ENCODE data around the gene LRMDA. TPM values are rescaled to one million over a fixed set of nuclear protein-coding genes. Genes with fewer than 3 reads are reported as not detected.

The LRMDA gene
- total RNA-seq, 4 donors from 2014 or later = 1.4 to 23.1 (median 3.6) TPM

DNA sequence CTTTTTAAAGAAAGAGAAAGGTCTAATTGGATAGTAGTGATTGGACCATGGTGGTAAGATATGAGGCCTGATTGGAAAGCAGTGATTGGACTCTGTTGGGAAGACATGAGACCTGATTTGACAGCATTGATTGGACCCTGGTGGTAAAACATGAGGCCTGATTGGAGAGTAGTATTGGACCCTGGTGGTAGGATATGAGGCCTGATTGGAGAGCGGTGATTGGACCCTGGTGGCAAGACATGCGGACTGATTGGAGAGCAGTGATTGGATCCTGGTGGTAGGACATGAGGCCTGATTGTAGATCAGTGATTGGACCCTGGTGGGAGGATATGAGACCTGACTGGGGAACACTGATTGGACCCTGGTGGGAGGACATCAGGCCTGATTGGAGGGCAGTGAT lies 444.3 kb downstream of the LRMDA start:
- H3K4me3 ChIP-seq = no peak overlapping the region
- DNase-seq = no peak
- H3K4me1 ChIP-seq = no peaks in the 10 kb centered on the region
- no peaks in the 10 kb centered on the region for H3K9me3 ChIP-seq
- no peak overlapping the region for H3K27ac ChIP-seq
- H3K27me3 ChIP-seq = no peaks in the 10 kb centered on the region
- TF ChIP-seq POLR2A (IDR thresholded peaks at IDR 0.05) = no peak
- TF ChIP-seq, protein P1, sequence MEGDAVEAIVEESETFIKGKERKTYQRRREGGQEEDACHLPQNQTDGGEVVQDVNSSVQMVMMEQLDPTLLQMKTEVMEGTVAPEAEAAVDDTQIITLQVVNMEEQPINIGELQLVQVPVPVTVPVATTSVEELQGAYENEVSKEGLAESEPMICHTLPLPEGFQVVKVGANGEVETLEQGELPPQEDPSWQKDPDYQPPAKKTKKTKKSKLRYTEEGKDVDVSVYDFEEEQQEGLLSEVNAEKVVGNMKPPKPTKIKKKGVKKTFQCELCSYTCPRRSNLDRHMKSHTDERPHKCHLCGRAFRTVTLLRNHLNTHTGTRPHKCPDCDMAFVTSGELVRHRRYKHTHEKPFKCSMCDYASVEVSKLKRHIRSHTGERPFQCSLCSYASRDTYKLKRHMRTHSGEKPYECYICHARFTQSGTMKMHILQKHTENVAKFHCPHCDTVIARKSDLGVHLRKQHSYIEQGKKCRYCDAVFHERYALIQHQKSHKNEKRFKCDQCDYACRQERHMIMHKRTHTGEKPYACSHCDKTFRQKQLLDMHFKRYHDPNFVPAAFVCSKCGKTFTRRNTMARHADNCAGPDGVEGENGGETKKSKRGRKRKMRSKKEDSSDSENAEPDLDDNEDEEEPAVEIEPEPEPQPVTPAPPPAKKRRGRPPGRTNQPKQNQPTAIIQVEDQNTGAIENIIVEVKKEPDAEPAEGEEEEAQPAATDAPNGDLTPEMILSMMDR (IDR thresholded peaks at IDR 0.05) = no peak
- H3K36me3 ChIP-seq = no peaks in the 10 kb centered on the region

DNA sequence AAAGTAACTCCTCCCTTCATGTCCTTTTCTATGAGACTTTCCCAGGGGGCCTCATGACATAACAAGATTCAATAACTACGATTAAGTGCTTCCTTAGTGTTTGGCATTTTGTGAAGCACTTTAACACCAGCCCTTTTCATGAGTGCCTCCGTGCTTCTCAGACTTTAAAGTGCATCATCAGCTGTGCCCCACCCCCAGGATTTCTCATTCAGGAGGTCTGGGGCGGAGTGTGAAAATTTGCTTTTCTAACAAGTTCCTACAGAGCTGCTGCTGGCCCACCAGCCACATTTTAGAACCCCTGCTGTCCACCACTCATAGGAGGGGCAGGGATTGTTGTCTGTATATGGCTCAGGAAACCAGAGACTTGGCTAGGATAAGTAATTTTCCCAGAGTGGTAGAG lies 445.3 kb downstream of the LRMDA start:
- H3K27ac ChIP-seq = no peak overlapping the region
- H3K36me3 ChIP-seq = no peaks in the 10 kb centered on the region
- DNase-seq = no peak
- H3K4me1 ChIP-seq = no peaks in the 10 kb centered on the region
- no peaks in the 10 kb centered on the region for H3K27me3 ChIP-seq
- H3K9me3 ChIP-seq = no peaks in the 10 kb centered on the region
- no peak overlapping the region for H3K4me3 ChIP-seq
- TF ChIP-seq POLR2A (IDR thresholded peaks at IDR 0.05) = no peak
- TF ChIP-seq, protein P1 (IDR thresholded peaks at IDR 0.05) = no peak

DNA sequence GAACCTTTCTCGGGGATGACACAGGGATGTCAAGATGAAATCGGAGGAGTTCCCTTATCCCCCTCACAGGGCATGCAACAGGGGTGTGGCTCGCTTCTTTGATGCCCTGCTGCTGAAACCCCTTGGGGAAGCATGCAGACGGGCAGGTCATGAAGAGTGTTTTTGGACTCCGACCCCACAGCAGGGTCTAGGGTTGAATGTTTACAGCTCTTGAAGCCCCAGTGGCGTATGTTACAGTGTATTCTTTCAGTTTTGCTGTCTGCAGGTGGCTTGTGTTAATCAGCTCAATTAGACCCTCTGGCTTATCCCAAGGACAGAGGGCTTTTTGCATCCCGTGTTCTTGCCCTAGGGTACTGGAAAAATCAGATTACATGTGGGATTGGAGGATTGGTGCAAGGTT lies 446.5 kb downstream of the LRMDA start:
- H3K27ac ChIP-seq = no peak overlapping the region
- no peak for DNase-seq
- H3K4me1 ChIP-seq = no peaks in the 10 kb centered on the region
- no peak overlapping the region for H3K4me3 ChIP-seq
- no peaks in the 10 kb centered on the region for H3K27me3 ChIP-seq
- no peaks in the 10 kb centered on the region for H3K9me3 ChIP-seq
- TF ChIP-seq, protein P1 (IDR thresholded peaks at IDR 0.05) = no peak
- no peak for TF ChIP-seq POLR2A (IDR thresholded peaks at IDR 0.05)
- no peaks in the 10 kb centered on the region for H3K36me3 ChIP-seq

GRCh38 chr10:75878586-75878985 lies 447.2 kb downstream of the LRMDA start:
- TF ChIP-seq POLR2A (IDR thresholded peaks at IDR 0.05) = no peak
- TF ChIP-seq, protein P1 (IDR thresholded peaks at IDR 0.05) = no peak
- Histone ChIP-seq H3K4me3 (no peak overlapping the region), H3K9me3 (no peaks in the 10 kb centered on the region), H3K4me1 (no peaks in the 10 kb centered on the region), H3K36me3 (no peaks in the 10 kb centered on the region), H3K27me3 (no peaks in the 10 kb centered on the region), H3K27ac (no peak overlapping the region)
- DNase-seq = no peak

DNA sequence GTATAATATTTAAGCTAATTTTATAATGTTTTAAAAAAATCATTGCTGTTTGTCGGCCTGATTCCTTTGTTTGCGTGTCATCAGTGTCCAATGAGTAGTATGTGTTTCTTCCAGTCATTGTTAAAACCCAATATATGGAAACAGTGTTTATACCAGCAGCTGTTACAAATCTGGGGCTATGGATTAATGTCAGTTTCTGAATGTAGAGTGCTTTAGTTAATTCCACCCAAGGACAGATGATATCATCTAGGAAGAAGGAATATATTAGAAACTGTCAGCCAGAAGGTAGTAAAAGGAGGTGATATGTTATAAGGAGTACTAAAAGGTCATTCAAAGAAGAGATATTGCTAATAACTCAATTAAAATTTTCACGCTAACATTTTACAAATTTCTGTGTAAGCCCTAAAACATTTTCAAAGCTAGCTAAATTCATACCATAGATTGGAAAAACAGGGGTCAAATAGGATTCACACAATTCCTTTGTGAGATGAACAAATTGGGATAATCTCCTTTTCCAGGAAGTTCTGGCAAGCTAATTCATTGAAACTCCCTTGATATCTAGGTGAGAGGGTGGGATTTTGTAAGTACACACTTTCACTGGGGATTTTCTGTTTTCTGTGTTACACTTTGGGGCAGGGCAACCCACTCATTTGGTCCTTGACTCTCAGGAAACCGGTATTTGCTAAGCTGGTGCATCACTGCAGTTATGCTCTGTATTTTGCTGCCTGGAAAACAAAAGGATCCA lies 448.8 kb downstream of the LRMDA start:
- H3K36me3 ChIP-seq = no peaks in the 10 kb centered on the region
- H3K27me3 ChIP-seq = no peaks in the 10 kb centered on the region
- no peaks in the 10 kb centered on the region for H3K9me3 ChIP-seq
- TF ChIP-seq POLR2A (IDR thresholded peaks at IDR 0.05) = no peak
- TF ChIP-seq, protein P1 (IDR thresholded peaks at IDR 0.05) = no peak
- no peak overlapping the region for H3K27ac ChIP-seq
- DNase-seq = no peak
- H3K4me1 ChIP-seq = no peaks in the 10 kb centered on the region
- H3K4me3 ChIP-seq = no peak overlapping the region
